ENCODE results near the gene STK33. TPM values are rescaled to one million over a fixed set of nuclear protein-coding genes. Genes with fewer than 3 reads are reported as not detected.

STK33 gene
- polyA plus RNA-seq, 2 donors = 0.75 to 0.92 TPM

DNA sequence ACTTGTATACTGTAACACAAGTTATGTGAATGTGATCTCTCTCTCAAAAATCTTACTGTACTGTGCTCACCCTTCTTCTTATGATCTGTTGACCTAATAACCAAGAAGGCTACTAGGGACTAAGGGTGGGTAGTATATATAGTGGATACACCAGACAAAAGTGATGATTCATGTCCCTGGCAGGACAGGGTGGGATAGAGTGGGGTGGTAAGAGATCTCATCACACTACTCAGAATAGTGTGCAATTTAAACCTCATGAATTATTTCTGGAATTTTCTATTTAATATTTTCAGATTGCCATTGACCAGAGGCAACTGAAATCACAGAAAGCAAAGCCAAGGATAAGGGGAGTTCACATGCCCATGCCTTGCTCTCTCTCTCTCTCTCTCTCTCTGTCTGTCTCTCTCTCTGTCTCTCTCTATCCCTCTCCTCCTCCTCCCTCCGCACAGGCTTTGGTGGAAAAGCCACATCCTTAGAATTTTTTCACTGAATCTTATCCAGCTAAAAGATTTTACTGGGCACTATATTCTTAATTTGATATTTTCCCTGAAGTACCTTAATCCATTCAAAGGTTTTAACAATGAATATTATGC lies 12.0 kb upstream of the STK33 start:
- 96 to 100% methylated on average over 1 of the region's 1 CpG for WGBS, 2 donors
- Histone ChIP-seq H3K36me3 (ENCODE audit: control insufficient read depth in 2 of 2, insufficient read depth in 2 of 2, low read length in 1 of 2) (no peaks in the 10 kb centered on the region), H3K27ac (ENCODE audit: low read depth in 2 of 2, low read length in 1 of 2) (no peak overlapping the region), H3K4me3 (ENCODE audit: low read depth in 1 of 2, low read length in 2 of 2) (no peak overlapping the region), H3K4me1 (ENCODE audit: control insufficient read depth in 2 of 2, insufficient read depth in 2 of 2, low read length in 1 of 2) (peaks cover 0 to 5% of the 10 kb centered on the region in 2 donors), H3K9me3 (ENCODE audit: control insufficient read depth in 2 of 2, insufficient read depth in 1 of 2, low read depth in 1 of 2, low read length in 1 of 2) (no peaks in the 10 kb centered on the region), H3K27me3 (ENCODE audit: control insufficient read depth in 1 of 2, insufficient read depth in 2 of 2, low read length in 2 of 2) (no peaks in the 10 kb centered on the region)

DNA sequence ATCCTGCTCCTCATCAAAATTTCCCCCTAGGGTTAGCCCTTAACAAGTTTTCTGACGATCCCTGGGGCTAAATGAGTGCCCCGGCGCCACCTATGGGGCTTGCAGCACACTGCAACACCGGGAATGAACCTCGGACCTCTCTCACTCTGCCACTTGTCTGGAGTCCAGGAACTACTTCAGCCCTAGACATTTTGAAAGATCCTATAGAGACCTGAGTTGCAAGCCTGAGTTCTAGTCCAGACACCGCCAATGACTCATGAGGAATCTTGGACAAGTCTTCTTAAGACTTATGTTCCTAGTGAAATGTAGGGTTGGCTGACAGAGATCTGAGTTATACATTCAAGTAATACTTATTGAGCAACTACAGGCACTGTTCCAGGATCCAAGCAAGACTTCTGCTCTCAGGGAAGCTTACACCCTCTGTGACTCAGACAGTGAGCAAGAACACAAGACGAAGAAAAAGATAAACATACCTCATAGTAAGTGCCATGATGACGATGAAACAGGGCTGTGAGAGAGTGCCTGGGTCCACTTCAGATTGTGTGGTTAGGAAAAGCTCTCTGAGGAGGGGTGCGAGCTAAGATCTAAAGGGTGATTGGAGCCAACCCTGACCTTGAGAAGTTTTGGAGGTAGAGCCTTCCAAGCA lies 10.2 kb upstream of the STK33 start:
- no peak overlapping the region for H3K4me3 ChIP-seq (ENCODE audit: low read depth in 1 of 2, low read length in 2 of 2)
- peaks cover 0 to 5% of the 10 kb centered on the region in 2 donors for H3K4me1 ChIP-seq (ENCODE audit: control insufficient read depth in 2 of 2, insufficient read depth in 2 of 2, low read length in 1 of 2)
- no peaks in the 10 kb centered on the region for H3K27me3 ChIP-seq (ENCODE audit: control insufficient read depth in 1 of 2, insufficient read depth in 2 of 2, low read length in 2 of 2)
- no peaks in the 10 kb centered on the region for H3K9me3 ChIP-seq (ENCODE audit: control insufficient read depth in 2 of 2, insufficient read depth in 1 of 2, low read depth in 1 of 2, low read length in 1 of 2)
- H3K36me3 ChIP-seq (ENCODE audit: control insufficient read depth in 2 of 2, insufficient read depth in 2 of 2, low read length in 1 of 2) = no peaks in the 10 kb centered on the region
- WGBS, 2 donors = 14 to 18% methylated on average over 9 of the region's 9 CpGs
- peak overlapping the region; percentile 82 to 90 for H3K27ac ChIP-seq (ENCODE audit: low read depth in 2 of 2, low read length in 1 of 2)

DNA sequence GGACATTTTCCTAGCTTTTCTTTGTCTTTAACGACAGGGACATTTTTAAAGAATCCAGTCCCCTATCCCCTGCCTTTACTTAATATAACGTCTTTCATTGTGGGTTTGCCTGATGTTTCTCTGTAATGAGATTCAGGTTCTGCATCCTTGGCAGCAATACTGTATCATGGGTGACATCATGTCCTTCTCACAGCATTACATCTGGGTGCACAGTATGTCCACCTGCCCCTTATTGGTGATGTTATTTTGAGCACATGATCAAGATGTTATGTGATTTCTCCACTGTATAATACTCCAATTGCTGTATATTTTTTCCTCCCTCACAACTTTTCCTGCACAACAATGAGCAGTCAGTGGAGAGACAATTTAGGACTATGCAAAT lies 9.7 kb upstream of the STK33 start:
- Histone ChIP-seq H3K4me3 (ENCODE audit: low read depth in 1 of 2, low read length in 2 of 2) (no peak overlapping the region), H3K9me3 (ENCODE audit: control insufficient read depth in 2 of 2, insufficient read depth in 1 of 2, low read depth in 1 of 2, low read length in 1 of 2) (no peaks in the 10 kb centered on the region), H3K4me1 (ENCODE audit: control insufficient read depth in 2 of 2, insufficient read depth in 2 of 2, low read length in 1 of 2) (peaks cover 0 to 5% of the 10 kb centered on the region in 2 donors), H3K36me3 (ENCODE audit: control insufficient read depth in 2 of 2, insufficient read depth in 2 of 2, low read length in 1 of 2) (no peaks in the 10 kb centered on the region), H3K27me3 (ENCODE audit: control insufficient read depth in 1 of 2, insufficient read depth in 2 of 2, low read length in 2 of 2) (no peaks in the 10 kb centered on the region), H3K27ac (ENCODE audit: low read depth in 2 of 2, low read length in 1 of 2) (peak overlapping the region in 1 of 2 donors; percentile 40)
- WGBS, 2 donors = 71 to 73% methylated on average over 2 of the region's 2 CpGs

DNA sequence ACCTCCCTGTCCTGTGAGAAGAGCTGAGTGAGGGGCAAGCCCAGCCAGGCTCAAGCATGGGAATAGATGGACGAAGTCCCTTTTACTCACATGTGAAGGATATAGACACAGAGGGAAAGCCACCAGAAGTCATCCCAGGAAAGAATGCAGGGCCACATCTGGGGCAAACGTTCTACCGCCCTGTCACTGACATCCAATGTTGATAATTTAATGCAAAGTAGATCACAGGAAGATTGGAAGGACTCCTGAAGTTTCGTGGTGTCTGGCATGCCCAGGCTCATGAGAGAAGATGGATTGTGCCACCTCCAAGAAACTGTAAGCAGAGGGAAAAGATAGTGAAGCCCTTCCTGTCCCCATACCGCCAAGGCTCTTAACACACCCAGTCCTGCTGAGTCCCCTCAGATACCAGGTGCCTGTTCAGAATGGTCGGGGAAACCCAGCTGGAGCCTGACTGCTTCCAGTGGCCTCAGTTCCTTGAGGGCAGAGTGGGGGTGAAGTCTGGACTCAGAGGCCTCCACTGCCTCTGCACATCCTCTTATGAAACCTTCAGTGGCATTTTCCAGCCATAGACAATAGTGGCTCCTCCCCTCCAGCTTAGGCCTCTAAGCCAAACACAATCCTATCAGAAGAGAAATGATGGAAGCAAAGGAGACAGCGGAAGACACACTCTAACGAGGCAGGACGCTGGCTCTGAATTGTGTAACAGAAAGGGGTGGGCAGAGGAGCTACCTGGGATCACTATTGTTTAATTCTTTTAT lies 7.5 kb upstream of the STK33 start:
- Histone ChIP-seq H3K27ac (ENCODE audit: low read depth in 2 of 2, low read length in 1 of 2) (no peak overlapping the region), H3K4me1 (ENCODE audit: control insufficient read depth in 2 of 2, insufficient read depth in 2 of 2, low read length in 1 of 2) (peaks cover 0 to 8% of the 10 kb centered on the region in 2 donors), H3K27me3 (ENCODE audit: control insufficient read depth in 1 of 2, insufficient read depth in 2 of 2, low read length in 2 of 2) (no peaks in the 10 kb centered on the region), H3K36me3 (ENCODE audit: control insufficient read depth in 2 of 2, insufficient read depth in 2 of 2, low read length in 1 of 2) (no peaks in the 10 kb centered on the region), H3K9me3 (ENCODE audit: control insufficient read depth in 2 of 2, insufficient read depth in 1 of 2, low read depth in 1 of 2, low read length in 1 of 2) (no peaks in the 10 kb centered on the region), H3K4me3 (ENCODE audit: low read depth in 1 of 2, low read length in 2 of 2) (no peak overlapping the region)
- WGBS, 2 donors = 84 to 85% methylated on average over 9 of the region's 9 CpGs

DNA sequence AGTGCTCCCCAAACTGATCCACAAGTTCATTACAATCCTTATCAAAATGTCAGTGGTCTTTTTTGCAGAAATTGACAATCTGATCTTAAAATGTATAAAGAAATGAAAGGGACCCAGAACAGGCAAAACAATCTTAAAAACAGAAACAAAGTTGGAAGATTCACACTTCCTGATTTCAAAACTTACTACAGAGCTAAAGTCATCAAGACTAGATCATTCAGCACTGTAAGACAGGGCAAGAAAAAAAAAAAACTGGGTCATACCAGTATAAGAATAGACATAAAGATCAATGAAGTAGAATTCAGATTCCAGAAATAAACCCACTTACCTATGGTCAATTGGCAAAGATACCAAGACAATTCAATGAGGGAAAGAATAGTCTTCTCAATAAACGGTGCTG lies 4.5 kb upstream of the STK33 start:
- H3K27me3 ChIP-seq (ENCODE audit: control insufficient read depth in 1 of 2, insufficient read depth in 2 of 2, low read length in 2 of 2) = no peaks in the 10 kb centered on the region
- H3K4me1 ChIP-seq (ENCODE audit: control insufficient read depth in 2 of 2, insufficient read depth in 2 of 2, low read length in 1 of 2) = peaks cover 0 to 8% of the 10 kb centered on the region in 2 donors
- H3K9me3 ChIP-seq (ENCODE audit: control insufficient read depth in 2 of 2, insufficient read depth in 1 of 2, low read depth in 1 of 2, low read length in 1 of 2) = no peaks in the 10 kb centered on the region
- no peaks in the 10 kb centered on the region for H3K36me3 ChIP-seq (ENCODE audit: control insufficient read depth in 2 of 2, insufficient read depth in 2 of 2, low read length in 1 of 2)
- WGBS, 2 donors = 93 to 97% methylated on average over 1 of the region's 1 CpG
- H3K4me3 ChIP-seq (ENCODE audit: low read depth in 1 of 2, low read length in 2 of 2) = no peak overlapping the region
- no peak overlapping the region for H3K27ac ChIP-seq (ENCODE audit: low read depth in 2 of 2, low read length in 1 of 2)

DNA sequence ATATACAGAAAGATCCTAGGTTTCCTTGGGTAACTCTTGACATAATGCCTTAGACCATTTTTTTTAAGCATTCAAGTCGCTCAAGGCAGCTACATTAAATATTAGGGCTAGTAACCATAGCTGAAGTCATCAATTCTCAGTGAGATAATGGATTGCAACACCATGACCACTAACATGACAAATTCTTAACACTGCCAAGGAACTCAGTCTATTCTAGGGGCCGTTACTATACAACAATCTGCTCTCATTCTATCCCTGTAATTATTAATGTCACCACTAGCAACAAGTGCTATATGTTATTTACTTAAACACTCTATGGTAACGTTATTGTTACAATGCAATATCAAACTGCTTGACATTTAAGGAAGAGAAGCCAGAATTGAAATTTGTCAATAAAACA lies 3.2 kb upstream of the STK33 start:
- H3K27ac ChIP-seq (ENCODE audit: low read depth in 2 of 2, low read length in 1 of 2) = no peak overlapping the region
- WGBS, 2 donors = 27 to 30% methylated on average over 3 of the region's 3 CpGs
- no peaks in the 10 kb centered on the region for H3K27me3 ChIP-seq (ENCODE audit: control insufficient read depth in 1 of 2, insufficient read depth in 2 of 2, low read length in 2 of 2)
- H3K36me3 ChIP-seq (ENCODE audit: control insufficient read depth in 2 of 2, insufficient read depth in 2 of 2, low read length in 1 of 2) = no peaks in the 10 kb centered on the region
- peaks cover 0 to 8% of the 10 kb centered on the region in 2 donors for H3K4me1 ChIP-seq (ENCODE audit: control insufficient read depth in 2 of 2, insufficient read depth in 2 of 2, low read length in 1 of 2)
- H3K9me3 ChIP-seq (ENCODE audit: control insufficient read depth in 2 of 2, insufficient read depth in 1 of 2, low read depth in 1 of 2, low read length in 1 of 2) = no peaks in the 10 kb centered on the region
- H3K4me3 ChIP-seq (ENCODE audit: low read depth in 1 of 2, low read length in 2 of 2) = no peak overlapping the region

DNA sequence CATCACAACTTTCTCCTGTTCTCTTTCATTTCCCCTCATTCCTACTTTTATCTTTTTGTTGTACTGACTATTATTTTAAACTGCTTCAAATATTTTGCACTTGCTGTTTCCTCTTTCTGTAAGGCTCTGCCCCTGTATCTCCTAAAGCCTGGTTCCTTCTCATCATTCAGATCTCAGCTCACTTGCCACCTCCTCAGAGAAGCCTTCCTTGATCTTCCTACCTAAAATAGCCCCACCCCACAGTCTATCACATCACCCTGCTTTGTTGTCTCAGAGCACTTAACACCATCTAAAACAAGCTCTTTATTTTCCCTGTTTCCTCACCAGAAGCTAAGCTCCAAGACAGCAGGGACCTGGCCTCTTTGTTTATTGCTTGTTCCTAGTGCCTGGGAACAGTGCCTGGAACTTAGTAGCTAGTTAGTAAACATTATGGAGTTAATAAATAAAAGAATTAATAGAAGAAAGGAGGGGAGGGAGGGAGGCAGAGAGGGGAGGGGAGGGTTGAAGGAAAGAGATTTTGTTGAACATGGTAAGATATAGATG lies 2.5 kb upstream of the STK33 start:
- Histone ChIP-seq H3K27me3 (ENCODE audit: control insufficient read depth in 1 of 2, insufficient read depth in 2 of 2, low read length in 2 of 2) (no peaks in the 10 kb centered on the region), H3K27ac (ENCODE audit: low read depth in 2 of 2, low read length in 1 of 2) (no peak overlapping the region), H3K36me3 (ENCODE audit: control insufficient read depth in 2 of 2, insufficient read depth in 2 of 2, low read length in 1 of 2) (no peaks in the 10 kb centered on the region), H3K9me3 (ENCODE audit: control insufficient read depth in 2 of 2, insufficient read depth in 1 of 2, low read depth in 1 of 2, low read length in 1 of 2) (no peaks in the 10 kb centered on the region), H3K4me1 (ENCODE audit: control insufficient read depth in 2 of 2, insufficient read depth in 2 of 2, low read length in 1 of 2) (peaks cover 0 to 8% of the 10 kb centered on the region in 2 donors), H3K4me3 (ENCODE audit: low read depth in 1 of 2, low read length in 2 of 2) (no peak overlapping the region)

DNA sequence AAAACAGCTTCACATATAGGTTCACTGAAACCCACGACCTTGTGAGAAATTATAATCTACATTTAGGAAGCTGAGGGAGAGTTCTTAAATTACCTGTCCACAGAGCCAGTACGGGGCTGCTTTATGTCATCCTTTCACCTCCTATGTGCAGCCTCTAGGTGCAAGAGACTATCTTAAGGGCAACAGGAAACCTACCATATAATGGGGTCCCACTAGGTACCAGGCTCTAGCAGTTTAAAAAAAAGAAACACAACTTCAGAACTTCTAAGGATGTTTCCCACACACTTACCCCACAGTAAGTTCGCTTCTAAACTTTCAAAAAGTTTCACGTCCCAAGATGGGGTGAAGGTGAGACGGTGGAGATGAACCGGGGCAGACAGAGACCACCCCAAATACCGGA lies 573 bp downstream of the STK33 start:
- H3K4me1 ChIP-seq (ENCODE audit: control insufficient read depth in 2 of 2, insufficient read depth in 2 of 2, low read length in 1 of 2) = peaks cover 0 to 8% of the 10 kb centered on the region in 2 donors
- H3K9me3 ChIP-seq (ENCODE audit: control insufficient read depth in 2 of 2, insufficient read depth in 1 of 2, low read depth in 1 of 2, low read length in 1 of 2) = no peaks in the 10 kb centered on the region
- peak overlapping the region; percentile 46 to 48 for H3K4me3 ChIP-seq (ENCODE audit: low read depth in 1 of 2, low read length in 2 of 2)
- H3K36me3 ChIP-seq (ENCODE audit: control insufficient read depth in 2 of 2, insufficient read depth in 2 of 2, low read length in 1 of 2) = no peaks in the 10 kb centered on the region
- H3K27ac ChIP-seq (ENCODE audit: low read depth in 2 of 2, low read length in 1 of 2) = no peak overlapping the region
- H3K27me3 ChIP-seq (ENCODE audit: control insufficient read depth in 1 of 2, insufficient read depth in 2 of 2, low read length in 2 of 2) = no peaks in the 10 kb centered on the region
- WGBS, 2 donors = 22 to 37% methylated on average over 7 of the region's 7 CpGs

DNA sequence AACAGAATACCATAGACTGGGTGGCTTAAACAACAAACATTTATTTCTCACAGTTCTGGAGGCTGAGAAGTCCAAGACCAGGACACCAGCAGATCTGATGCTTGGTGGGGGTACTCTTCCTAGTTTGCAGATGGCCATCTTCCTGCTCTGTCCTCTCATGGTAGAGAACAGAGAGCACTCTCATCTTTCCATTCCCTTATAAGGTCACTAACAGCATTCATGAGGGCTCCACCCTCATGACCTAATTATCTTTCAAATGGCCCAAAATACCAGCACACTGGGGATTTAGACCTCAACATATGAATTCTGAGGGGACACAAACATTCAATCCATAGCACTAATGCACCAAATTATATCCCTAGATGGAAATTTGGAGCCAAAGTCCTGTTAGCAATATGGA lies 6.1 kb downstream of the STK33 start:
- no peak overlapping the region for H3K27ac ChIP-seq (ENCODE audit: low read depth in 2 of 2, low read length in 1 of 2)
- no peak overlapping the region for H3K4me3 ChIP-seq (ENCODE audit: low read depth in 1 of 2, low read length in 2 of 2)
- no peaks in the 10 kb centered on the region for H3K4me1 ChIP-seq (ENCODE audit: control insufficient read depth in 2 of 2, insufficient read depth in 2 of 2, low read length in 1 of 2)
- H3K27me3 ChIP-seq (ENCODE audit: control insufficient read depth in 1 of 2, insufficient read depth in 2 of 2, low read length in 2 of 2) = no peaks in the 10 kb centered on the region
- no peaks in the 10 kb centered on the region for H3K9me3 ChIP-seq (ENCODE audit: control insufficient read depth in 2 of 2, insufficient read depth in 1 of 2, low read depth in 1 of 2, low read length in 1 of 2)
- H3K36me3 ChIP-seq (ENCODE audit: control insufficient read depth in 2 of 2, insufficient read depth in 2 of 2, low read length in 1 of 2) = no peaks in the 10 kb centered on the region
